ENCODE data around the gene CHST8.
"Not testable (repeated sequence)": the region's sequence is repeated elsewhere in the genome, so short reads cannot be mapped to it uniquely, and the experiment has no call there.

CHST8 gene

GRCh38 chr19:33691736-33692135 lies 70.0 kb downstream of the CHST8 start:
- H3K27ac Mint-ChIP-seq = no peak overlapping the region
- H3K9me3 Mint-ChIP-seq = no peaks in the 10 kb centered on the region
- H3K36me3 Mint-ChIP-seq (ENCODE audit: low read depth) = no peaks in the 10 kb centered on the region
- DNase-seq = no peak
- H3K4me3 Mint-ChIP-seq = no peak overlapping the region
- peaks cover 12% of the 10 kb centered on the region for H3K27me3 Mint-ChIP-seq
- H3K4me1 Mint-ChIP-seq (ENCODE audit: low read depth) = no peaks in the 10 kb centered on the region

- H3K27ac Mint-ChIP-seq = no peak overlapping the region
- H3K4me3 Mint-ChIP-seq = no peak overlapping the region
- no peaks in the 10 kb centered on the region for H3K4me1 Mint-ChIP-seq (ENCODE audit: low read depth)
- no peaks in the 10 kb centered on the region for H3K36me3 Mint-ChIP-seq (ENCODE audit: low read depth)
- no peak for DNase-seq
- no peaks in the 10 kb centered on the region for H3K9me3 Mint-ChIP-seq
- peaks cover 6% of the 10 kb centered on the region for H3K27me3 Mint-ChIP-seq
These were observed 71.9 kb downstream of the CHST8 start for GRCh38 chr19:33693678-33694077.

DNA sequence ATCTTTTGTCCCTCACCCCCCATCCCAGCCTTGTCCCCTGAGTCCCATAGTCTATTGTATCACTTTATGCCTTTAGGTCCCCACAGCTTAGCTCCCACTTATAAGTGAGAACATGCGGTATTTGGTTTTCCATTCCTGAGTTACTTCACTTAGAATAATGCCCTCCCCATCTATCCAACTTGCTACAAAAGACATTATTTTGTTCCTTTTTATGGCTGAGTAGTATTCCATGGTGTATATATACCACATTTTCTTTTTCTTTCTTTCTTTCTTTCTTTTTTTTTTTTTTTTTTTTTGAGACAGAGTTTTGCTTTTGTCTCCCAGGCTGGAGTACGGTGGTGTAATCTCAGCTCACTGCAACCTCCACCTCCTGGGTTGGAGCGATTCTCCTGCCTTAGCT lies 73.8 kb downstream of the CHST8 start:
- H3K4me3 Mint-ChIP-seq; H3K27me3 Mint-ChIP-seq; H3K27ac Mint-ChIP-seq; H3K4me1 Mint-ChIP-seq (ENCODE audit: low read depth); H3K36me3 Mint-ChIP-seq (ENCODE audit: low read depth); DNase-seq; H3K9me3 Mint-ChIP-seq: not testable (repeated sequence)

DNA sequence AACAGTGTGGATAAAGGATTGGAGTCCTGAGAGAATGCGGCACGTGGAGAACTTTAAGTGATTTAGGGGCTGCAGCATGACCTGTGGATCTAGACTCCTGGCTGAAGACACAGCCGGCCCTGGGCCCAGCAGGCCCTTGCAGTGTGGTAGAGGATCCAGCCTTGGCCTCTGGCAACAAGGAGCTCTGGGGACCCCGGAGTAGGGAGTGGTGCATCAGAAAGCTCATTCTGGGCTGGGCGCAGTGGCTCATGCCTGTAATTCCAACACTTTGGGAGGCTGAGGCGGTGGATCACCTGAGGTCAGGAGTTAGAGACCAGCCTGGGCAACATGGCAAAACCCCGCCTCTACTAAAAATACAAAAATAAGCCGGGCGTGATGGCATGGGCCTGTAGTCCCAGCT lies 76.0 kb downstream of the CHST8 start:
- H3K27ac Mint-ChIP-seq = no peak overlapping the region
- H3K27me3 Mint-ChIP-seq = peaks cover 7% of the 10 kb centered on the region
- no peaks in the 10 kb centered on the region for H3K4me1 Mint-ChIP-seq (ENCODE audit: low read depth)
- no peak for DNase-seq
- H3K36me3 Mint-ChIP-seq (ENCODE audit: low read depth) = no peaks in the 10 kb centered on the region
- no peaks in the 10 kb centered on the region for H3K9me3 Mint-ChIP-seq
- H3K4me3 Mint-ChIP-seq = no peak overlapping the region

GRCh38 chr19:33698576-33699435 lies 77.1 kb downstream of the CHST8 start:
- Mint-ChIP-seq H3K27me3 (peaks cover 7% of the 10 kb centered on the region), H3K4me1 (ENCODE audit: low read depth) (no peaks in the 10 kb centered on the region), H3K4me3 (no peak overlapping the region), H3K9me3 (no peaks in the 10 kb centered on the region), H3K36me3 (ENCODE audit: low read depth) (no peaks in the 10 kb centered on the region), H3K27ac (no peak overlapping the region)
- DNase-seq = no peak

GRCh38 chr19:33699754-33700407 lies 78.1 kb downstream of the CHST8 start:
- no peaks in the 10 kb centered on the region for H3K36me3 Mint-ChIP-seq (ENCODE audit: low read depth)

GRCh38 chr19:33700408-33701013 lies 78.8 kb downstream of the CHST8 start:
- no peak overlapping the region for H3K27ac Mint-ChIP-seq
- no peak for DNase-seq
- H3K36me3 Mint-ChIP-seq (ENCODE audit: low read depth) = no peaks in the 10 kb centered on the region
- peaks cover 7% of the 10 kb centered on the region for H3K27me3 Mint-ChIP-seq
- no peaks in the 10 kb centered on the region for H3K9me3 Mint-ChIP-seq
- no peaks in the 10 kb centered on the region for H3K4me1 Mint-ChIP-seq (ENCODE audit: low read depth)
- H3K4me3 Mint-ChIP-seq = no peak overlapping the region

More at GRCh38 chr19:33699754-33700407, 78.1 kb downstream of the CHST8 start:
- no peak overlapping the region for H3K4me3 Mint-ChIP-seq
- H3K27ac Mint-ChIP-seq = no peak overlapping the region
- H3K27me3 Mint-ChIP-seq = peaks cover 7% of the 10 kb centered on the region
- no peaks in the 10 kb centered on the region for H3K9me3 Mint-ChIP-seq
- no peaks in the 10 kb centered on the region for H3K4me1 Mint-ChIP-seq (ENCODE audit: low read depth)
- DNase-seq = no peak

DNA sequence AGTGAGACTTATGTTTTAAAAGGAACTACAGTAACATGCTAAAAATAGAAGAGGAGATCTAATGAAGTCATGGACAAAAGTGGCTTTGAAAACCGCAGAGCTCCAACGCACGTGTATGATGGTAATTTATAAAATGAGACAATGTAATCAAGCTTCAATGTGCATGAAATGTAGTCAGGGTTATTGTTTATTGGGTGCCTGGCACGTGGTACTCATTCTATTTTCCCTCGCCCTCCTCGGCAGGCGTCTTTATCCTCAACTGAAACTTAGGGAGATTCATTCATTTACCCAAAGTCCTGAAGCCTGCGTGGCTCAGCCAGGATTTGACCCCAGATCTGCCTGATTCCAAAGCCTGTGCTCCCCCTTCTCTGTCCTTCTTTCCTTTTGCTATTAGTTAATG lies 79.8 kb downstream of the CHST8 start:
- Mint-ChIP-seq H3K4me1 (ENCODE audit: low read depth) (no peaks in the 10 kb centered on the region), H3K36me3 (ENCODE audit: low read depth) (no peaks in the 10 kb centered on the region), H3K4me3 (no peak overlapping the region), H3K27ac (no peak overlapping the region), H3K9me3 (no peaks in the 10 kb centered on the region), H3K27me3 (peaks cover 7% of the 10 kb centered on the region)
- no peak for DNase-seq

GRCh38 chr19:33702606-33703437 lies 81.1 kb downstream of the CHST8 start:
- H3K27ac Mint-ChIP-seq = no peak overlapping the region
- no peaks in the 10 kb centered on the region for H3K4me1 Mint-ChIP-seq (ENCODE audit: low read depth)
- DNase-seq = no peak
- peaks cover 7% of the 10 kb centered on the region for H3K27me3 Mint-ChIP-seq
- no peaks in the 10 kb centered on the region for H3K9me3 Mint-ChIP-seq
- no peaks in the 10 kb centered on the region for H3K36me3 Mint-ChIP-seq (ENCODE audit: low read depth)
- H3K4me3 Mint-ChIP-seq = no peak overlapping the region

GRCh38 chr19:33703438-33703750 lies 81.6 kb downstream of the CHST8 start:
- Mint-ChIP-seq H3K4me3 (no peak overlapping the region), H3K9me3 (no peaks in the 10 kb centered on the region), H3K4me1 (ENCODE audit: low read depth) (no peaks in the 10 kb centered on the region), H3K27me3 (peaks cover 7% of the 10 kb centered on the region), H3K27ac (no peak overlapping the region), H3K36me3 (ENCODE audit: low read depth) (no peaks in the 10 kb centered on the region)
- no peak for DNase-seq

DNA sequence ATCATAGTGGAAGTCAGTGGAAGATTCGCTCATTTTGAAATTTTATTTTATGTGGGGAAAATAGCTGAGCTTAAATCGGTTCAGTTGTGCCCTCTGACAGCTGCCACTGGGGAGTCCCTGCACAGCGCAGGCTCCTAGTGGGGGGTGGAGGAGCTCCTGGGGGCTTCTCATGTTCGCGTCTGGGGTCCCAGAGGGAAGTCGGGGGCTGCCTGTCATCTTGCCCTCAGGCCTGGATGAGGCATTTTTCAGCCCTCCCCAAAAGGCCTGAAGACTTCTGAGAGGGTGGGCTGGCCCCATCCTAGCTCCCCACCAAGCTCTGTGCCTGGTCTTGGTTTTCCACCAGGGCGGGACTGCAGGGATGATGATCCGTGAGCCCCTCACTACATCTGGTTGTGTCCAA lies 82.1 kb downstream of the CHST8 start:
- Mint-ChIP-seq H3K4me3 (no peak overlapping the region), H3K36me3 (ENCODE audit: low read depth) (no peaks in the 10 kb centered on the region), H3K9me3 (no peaks in the 10 kb centered on the region), H3K4me1 (ENCODE audit: low read depth) (no peaks in the 10 kb centered on the region), H3K27me3 (peaks cover 7% of the 10 kb centered on the region), H3K27ac (no peak overlapping the region)
- no peak for DNase-seq

GRCh38 chr19:33704271-33704670 lies 82.5 kb downstream of the CHST8 start:
- H3K4me1 Mint-ChIP-seq (ENCODE audit: low read depth) = no peaks in the 10 kb centered on the region
- H3K9me3 Mint-ChIP-seq = no peaks in the 10 kb centered on the region
- no peaks in the 10 kb centered on the region for H3K36me3 Mint-ChIP-seq (ENCODE audit: low read depth)
- no peak for DNase-seq
- H3K27ac Mint-ChIP-seq = no peak overlapping the region
- no peak overlapping the region for H3K4me3 Mint-ChIP-seq
- peaks cover 5% of the 10 kb centered on the region for H3K27me3 Mint-ChIP-seq

- Mint-ChIP-seq H3K36me3 (ENCODE audit: low read depth) (no peaks in the 10 kb centered on the region), H3K27ac (no peak overlapping the region), H3K27me3 (no peaks in the 10 kb centered on the region), H3K9me3 (peaks cover 5% of the 10 kb centered on the region), H3K4me3 (no peak overlapping the region), H3K4me1 (ENCODE audit: low read depth) (no peaks in the 10 kb centered on the region)
- no peak for DNase-seq
These were observed 83.5 kb downstream of the CHST8 start for GRCh38 chr19:33705090-33705847.

- H3K27me3 Mint-ChIP-seq = no peaks in the 10 kb centered on the region
- no peak overlapping the region for H3K4me3 Mint-ChIP-seq
- no peak for DNase-seq
- no peaks in the 10 kb centered on the region for H3K4me1 Mint-ChIP-seq (ENCODE audit: low read depth)
- no peak overlapping the region for H3K27ac Mint-ChIP-seq
- H3K36me3 Mint-ChIP-seq (ENCODE audit: low read depth) = no peaks in the 10 kb centered on the region
- H3K9me3 Mint-ChIP-seq = peaks cover 5% of the 10 kb centered on the region
These were observed 84.1 kb downstream of the CHST8 start for GRCh38 chr19:33705860-33706259.
